Vagina (tissue), 2 donors: ENCODE data around the gene GAREM1.

ENCODE experiments used
- CTCF ChIP-seq, 3 experiments: fragments of 450-650 bp in 2 of 3; fragments of 200-600 bp in 1 of 3; sonication (generic) in 1 of 3; IDR thresholded peaks; one replicate each; pipeline ENCODE4 v1.5.1; 2017 to 2019; ENCODE audit warnings: antibody characterized with exemption in 3 of 3, mild to moderate bottlenecking in 2 of 3, moderate library complexity in 2 of 3
- POLR2A ChIP-seq, 2 donors: fragments of 450-650 bp; IDR thresholded peaks; one replicate each; pipeline ENCODE4 v1.6.1; 2017; ENCODE audit warnings: antibody characterized with exemption in 2 of 2, mild to moderate bottlenecking in 2 of 2, moderate library complexity in 2 of 2

- no peak for TF ChIP-seq POLR2A (IDR thresholded peaks at IDR 0.05)
- no peak for TF ChIP-seq CTCF (IDR thresholded peaks at IDR 0.05)
These were observed 138.0 kb downstream of the GAREM1 start for GRCh38 chr18:32332708-32333107.
